Adrenal gland (tissue), 12 donors: ENCODE results near the gene GSTK1. TPM values are rescaled to one million over a fixed set of nuclear protein-coding genes. Genes with fewer than 3 reads are reported as not detected.

Experiments used
- DNase-seq, 7 donors: peaks; one replicate each; pipeline ENCODE4 v3.0.0-alpha.2; 2019 to 2020
- H3K27ac ChIP-seq, 5 donors: fragments of 200-600 bp; sonication (generic) in 4 of 5; 1 replicate in 3 of 5; 2 replicates in 2 of 5; pipeline versions ENCODE4 v1.5.1 to v1.8.0; 2016 to 2020; ENCODE audit warnings: mild to moderate bottlenecking in 1 of 5
- H3K27me3 ChIP-seq: fragments of 200-600 bp; 2 replicates; pipeline ENCODE4 v1.8.0; 2021
- H3K36me3 ChIP-seq, 2 donors: fragments of 200-600 bp; replicated peaks in 1 of 2; 1 replicate in 1 of 2; 2 replicates in 1 of 2; pipeline versions ENCODE4 v1.5.1 to v1.8.0; 2018 to 2022
- H3K4me1 ChIP-seq, 2 donors: fragments of 200-600 bp; replicated peaks in 1 of 2; 1 replicate in 1 of 2; 2 replicates in 1 of 2; pipeline versions ENCODE4 v1.5.1 to v1.8.0; 2018 to 2021
- H3K4me3 ChIP-seq, 4 donors: fragments of 200-600 bp; sonication (generic) in 3 of 4; one replicate each; pipeline ENCODE4 v1.5.1; 2016 to 2018
- H3K9me3 ChIP-seq, 3 donors: fragments of 200-600 bp; sonication (generic) in 1 of 3; replicated peaks in 1 of 3; 1 replicate in 2 of 3; 2 replicates in 1 of 3; pipeline versions ENCODE4 v1.5.1 to v1.8.0; 2016 to 2021
- CTCF ChIP-seq, 6 experiments: fragments of 450-650 bp in 4 of 6; fragments of 200-600 bp in 2 of 6; sonication (generic) in 1 of 6; IDR thresholded peaks; 1 replicate in 5 of 6; 2 replicates in 1 of 6; pipeline versions ENCODE4 v1.5.1 to v1.8.0; 2016 to 2021; ENCODE audit warnings: antibody characterized with exemption in 6 of 6, mild to moderate bottlenecking in 2 of 6, moderate library complexity in 1 of 6
- POLR2A ChIP-seq, 2 donors: fragments of 450-650 bp; IDR thresholded peaks; one replicate each; pipeline ENCODE4 v1.6.1; 2017; ENCODE audit warnings: antibody characterized with exemption in 2 of 2, mild to moderate bottlenecking in 2 of 2, moderate library complexity in 1 of 2
- WGBS, 4 donors: extraction: QIAGEN DNeasy Blood & Tissue Kit in 2 of 4; methylation state at CpG; one replicate each; pipeline versions ENCODE4 v1.1.5 to v1.1.7; 2013 to 2017; 5-methylcytosine and 5-hydroxymethylcytosine counted together
- intact Hi-C, 2 donors: fragments of 100-400 bp; cut with DNase I; formaldehyde crosslinking; loops; one replicate each; pipeline versions ENCODE4 v1.14.1 to v1.15.0; 2022 to 2023
- polyA plus RNA-seq, 3 donors: library from polyadenylated mRNA; stranded (reverse); fragments of 200-250 nt in 2 of 3; fragments of 350-450 nt in 1 of 3; fragmentation: Illumina TruSeq in 1 of 3; extraction: RNeasy Lipid Tissue Mini Kit (QIAGEN cat#74804) in 1 of 3; gene quantifications; one replicate each; pipeline ENCODE4 v1.2.3, GENCODE V29; 2013 to 2014
- total RNA-seq, 9 donors: library from RNA; depleted of rRNA in 4 of 9; stranded (reverse); fragments of >200 nt in 4 of 9; fragments of 120-200 nt in 1 of 9; fragmentation: NEBNext Ultra II Directional in 1 of 9; extraction: Animal tissue kit (Norgen Biotek cat#: 25700) in 1 of 9; gene quantifications; one replicate each; pipeline versions ENCODE4 v1.1.0 to v1.2.4, GENCODE V29; 2013 to 2023
- donor health status: healthy with polysubstance abuse.
- donor health status: Bipolar disorder and iron deficiency.
- donor health status: DM: yes; HTN: yes; CAD: no.
- donor health status: DM: no; HTN: no; CAD: no.
- donor health status: DM: no; HTN: no; CAD: no.
- donor health status: DM: yes; HTN: yes; CAD: no.

GSTK1 gene
- total and polyA plus RNA-seq, 12 donors: 155 to 333 (median 220) TPM

- Histone ChIP-seq H3K4me3 (no peak overlapping the region), H3K9me3 (no peaks in the 10 kb centered on the region), H3K27me3 (no peaks in the 10 kb centered on the region), H3K36me3 (peaks cover 0 to 65% of the 10 kb centered on the region in 2 donors), H3K27ac (no peak overlapping the region), H3K4me1 (no peaks in the 10 kb centered on the region)
- intact Hi-C loops: loop anchor here in 1 of 2 donors (10.0 kb wide), 1 partner anchor 115 kb away; no protein-coding TSS in a partner anchor
- no peak for TF ChIP-seq POLR2A (IDR thresholded peaks at IDR 0.05)
- peak in 5 of 6 experiments; percentile 21 to 54 (median 44) for TF ChIP-seq CTCF (IDR thresholded peaks at IDR 0.05)
- DNase-seq: peak in 6 of 7 donors; percentile 25 to 67 (median 59)
- 66 to 74% (median 69%) methylated on average over 6 to 8 of the region's 8 CpGs for WGBS, 4 donors
These were observed 36.6 kb downstream of the GSTK1 start for GRCh38 chr7:143299840-143300239.

GRCh38 chr7:143300959-143301935 is 38.0 kb downstream of the GSTK1 start:
- TF ChIP-seq POLR2A (IDR thresholded peaks at IDR 0.05): no peak
- no peak for TF ChIP-seq CTCF (IDR thresholded peaks at IDR 0.05)
- no peak for DNase-seq
- no peaks in the 10 kb centered on the region for H3K9me3 ChIP-seq
- no peak overlapping the region for H3K4me3 ChIP-seq
- WGBS, 4 donors: 73 to 84% (median 79%) methylated on average over 8 of the region's 8 CpGs
- intact Hi-C loops: loop anchor here in 1 of 2 donors (10.0 kb wide), 1 partner anchor 114 kb away; no protein-coding TSS in a partner anchor
- H3K36me3 ChIP-seq: peaks cover 0 to 65% of the 10 kb centered on the region in 2 donors
- H3K27me3 ChIP-seq: no peaks in the 10 kb centered on the region
- H3K27ac ChIP-seq: no peak overlapping the region
- H3K4me1 ChIP-seq: no peaks in the 10 kb centered on the region

- Histone ChIP-seq H3K4me3 (no peak overlapping the region), H3K36me3 (peaks cover 0 to 81% of the 10 kb centered on the region in 2 donors), H3K9me3 (no peaks in the 10 kb centered on the region), H3K4me1 (no peaks in the 10 kb centered on the region), H3K27me3 (no peaks in the 10 kb centered on the region), H3K27ac (no peak overlapping the region)
- intact Hi-C loops: loop anchor here in 1 of 2 donors (10.0 kb wide), 1 partner anchor 111 kb away; no protein-coding TSS in a partner anchor
- no peak for DNase-seq
- TF ChIP-seq POLR2A (IDR thresholded peaks at IDR 0.05) (no peak), CTCF (IDR thresholded peaks at IDR 0.05) (no peak)
- 94 to 97% (median 96%) methylated on average over 10 of the region's 10 CpGs for WGBS, 4 donors
These were observed 40.5 kb downstream of the GSTK1 start for GRCh38 chr7:143303733-143304132.

GRCh38 chr7:143304938-143305337 is 41.7 kb downstream of the GSTK1 start:
- H3K4me3 ChIP-seq: no peak overlapping the region
- no peaks in the 10 kb centered on the region for H3K4me1 ChIP-seq
- DNase-seq: no peak
- 80 to 93% (median 89%) methylated on average over 6 of the region's 6 CpGs for WGBS, 4 donors
- intact Hi-C loops: loop anchor here in 1 of 2 donors (5.0 to 10.0 kb wide), 2 partner anchors 63 to 110 kb away; no protein-coding TSS in a partner anchor
- H3K27me3 ChIP-seq: no peaks in the 10 kb centered on the region
- no peaks in the 10 kb centered on the region for H3K9me3 ChIP-seq
- H3K27ac ChIP-seq: no peak overlapping the region
- H3K36me3 ChIP-seq: peaks cover 0 to 77% of the 10 kb centered on the region in 2 donors
- TF ChIP-seq POLR2A (IDR thresholded peaks at IDR 0.05): no peak
- no peak for TF ChIP-seq CTCF (IDR thresholded peaks at IDR 0.05)
